ENCODE results near the gene RNF144A.
A peak's percentile ranks its signal among the peaks of the same experiment; 100 is the strongest.
"Not testable (repeated sequence)": the region's sequence is repeated elsewhere in the genome, so short reads cannot be mapped to it uniquely, and the experiment has no call there.

Gene RNF144A

GRCh38 chr2:6917071-6917760, at the start of gene RNF144A:
TSS of gene RNF144A (plus strand) at chr2:6917412. CDS start at chr2:6996927, 79,515 bp downstream.
- peak; percentile 92 for DNase-seq

- DNase-seq: no peak
Measured at GRCh38 chr2:6872394-6872793, 44.8 kb upstream of the RNF144A start.

GRCh38 chr2:6874032-6874431, 43.2 kb upstream of the RNF144A start:
- DNase-seq: no peak

GRCh38 chr2:6876309-6876708, 40.9 kb upstream of the RNF144A start:
- no peak for DNase-seq

- DNase-seq: no peak
Measured at GRCh38 chr2:6877402-6878304, 39.6 kb upstream of the RNF144A start, which contains the start of gene RSAD2. TSS of gene RSAD2 (plus strand) at chr2:6877777. CDS start at chr2:6877801, 24 bp downstream.

GRCh38 chr2:6878549-6878948, 38.7 kb upstream of the RNF144A start:
- DNase-seq: no peak

GRCh38 chr2:6879011-6879410, 38.2 kb upstream of the RNF144A start:
- DNase-seq: no peak

GRCh38 chr2:6880200-6880733, 36.9 kb upstream of the RNF144A start:
- no peak for DNase-seq

GRCh38 chr2:6881046-6881445, 36.2 kb upstream of the RNF144A start:
- DNase-seq: no peak

GRCh38 chr2:6881516-6881915, 35.7 kb upstream of the RNF144A start:
- DNase-seq: no peak

- no peak for DNase-seq
Measured at GRCh38 chr2:6883448-6884122, 33.6 kb upstream of the RNF144A start.

GRCh38 chr2:6885551-6885950, 31.7 kb upstream of the RNF144A start:
- DNase-seq: no peak

- DNase-seq: no peak
Measured at GRCh38 chr2:6885968-6886367, 31.2 kb upstream of the RNF144A start.

- no peak for DNase-seq
Measured at GRCh38 chr2:6887751-6888192, 29.4 kb upstream of the RNF144A start.

GRCh38 chr2:6888724-6889123, 28.5 kb upstream of the RNF144A start:
- DNase-seq: no peak

- DNase-seq: no peak
Measured at GRCh38 chr2:6893876-6894482, 23.2 kb upstream of the RNF144A start.

- no peak for DNase-seq
Measured at GRCh38 chr2:6896930-6897759, 20.1 kb upstream of the RNF144A start.

GRCh38 chr2:6902581-6902980, 14.6 kb upstream of the RNF144A start:
- DNase-seq: not testable (repeated sequence)

- DNase-seq: no peak
Measured at GRCh38 chr2:6905668-6906067, 11.5 kb upstream of the RNF144A start.

GRCh38 chr2:6906165-6906741, 11.0 kb upstream of the RNF144A start:
- no peak for DNase-seq

GRCh38 chr2:6908291-6908690, 8.9 kb upstream of the RNF144A start:
- no peak for DNase-seq

Data from activated CD8-positive, alpha-beta memory T cell treated with anti-CD3 and anti-CD28 coated beads for 24 hours (primary cell).